Measurements from ENCODE around the gene ANO7. TPM values are rescaled to one million over a fixed set of nuclear protein-coding genes. Genes with fewer than 3 reads are reported as not detected.

Gene ANO7
- total RNA-seq, 4 donors from 2014 or later, result 0.10 to 0.62 (median 0.24) TPM

- peaks cover 0 to 48% of the 10 kb centered on the region in 2 donors for H3K36me3 ChIP-seq
- no peak for TF ChIP-seq POLR2A (IDR thresholded peaks at IDR 0.05)
- no peak for TF ChIP-seq CTCF (IDR thresholded peaks at IDR 0.05 in 4 of 5, conservative IDR thresholded peaks at IDR 0.05 in 1 of 5)
These were observed 37.1 kb downstream of the ANO7 start for GRCh38 chr2:241225545-241225944.

GRCh38 chr2:241225983-241226382, 37.5 kb downstream of the ANO7 start:
- H3K4me1 ChIP-seq, result no peaks in the 10 kb centered on the region
- H3K9me3 ChIP-seq, result no peaks in the 10 kb centered on the region
- no peaks in the 10 kb centered on the region for H3K27me3 ChIP-seq
- DNase-seq (no peak), ATAC-seq (no peak)
- intact Hi-C loops (cut with DNase I; ENCODE audit: low total_unique reads) (no loop called here), in situ Hi-C loops (cut with MboI; ENCODE audit: low sequenced_read_pairs in 4 of 4) (no loop called here)
- peaks cover 0 to 52% of the 10 kb centered on the region in 2 donors for H3K36me3 ChIP-seq
- no peak overlapping the region for H3K27ac ChIP-seq
- H3K4me3 ChIP-seq, result no peak overlapping the region
- no peak for TF ChIP-seq CTCF (IDR thresholded peaks at IDR 0.05 in 4 of 5, conservative IDR thresholded peaks at IDR 0.05 in 1 of 5)
- TF ChIP-seq POLR2A (IDR thresholded peaks at IDR 0.05), result no peak

More at GRCh38 chr2:241225545-241225944, 37.1 kb downstream of the ANO7 start:
- Histone ChIP-seq H3K27ac (no peak overlapping the region), H3K9me3 (no peaks in the 10 kb centered on the region), H3K27me3 (no peaks in the 10 kb centered on the region), H3K4me1 (no peaks in the 10 kb centered on the region), H3K4me3 (no peak overlapping the region)
- intact Hi-C loops (cut with DNase I; ENCODE audit: low total_unique reads), result no loop called here
- in situ Hi-C loops (cut with MboI; ENCODE audit: low sequenced_read_pairs in 4 of 4), result no loop called here
- DNase-seq (no peak), ATAC-seq (no peak)

- no peak for TF ChIP-seq POLR2A (IDR thresholded peaks at IDR 0.05)
- TF ChIP-seq CTCF (IDR thresholded peaks at IDR 0.05 in 4 of 5, conservative IDR thresholded peaks at IDR 0.05 in 1 of 5), result no peak
- Histone ChIP-seq H3K36me3 (peaks cover 0 to 62% of the 10 kb centered on the region in 2 donors), H3K27ac (no peak overlapping the region), H3K9me3 (no peaks in the 10 kb centered on the region), H3K27me3 (no peaks in the 10 kb centered on the region), H3K4me1 (no peaks in the 10 kb centered on the region), H3K4me3 (no peak overlapping the region)
- DNase-seq, result no peak
- ATAC-seq, result no peak
- intact Hi-C loops (cut with DNase I; ENCODE audit: low total_unique reads), result no loop called here
- in situ Hi-C loops (cut with MboI; ENCODE audit: low sequenced_read_pairs in 4 of 4), result no loop called here
These were observed 38.5 kb downstream of the ANO7 start for GRCh38 chr2:241226723-241227572.

- no peaks in the 10 kb centered on the region for H3K9me3 ChIP-seq
- no peaks in the 10 kb centered on the region for H3K27me3 ChIP-seq
- H3K36me3 ChIP-seq, result peaks cover 0 to 68% of the 10 kb centered on the region in 2 donors
- H3K4me3 ChIP-seq, result no peak overlapping the region
- no peak for ATAC-seq
- H3K27ac ChIP-seq, result no peak overlapping the region
- intact Hi-C loops (cut with DNase I; ENCODE audit: low total_unique reads) (no loop called here), in situ Hi-C loops (cut with MboI; ENCODE audit: low sequenced_read_pairs in 4 of 4) (no loop called here)
- TF ChIP-seq CTCF (IDR thresholded peaks at IDR 0.05 in 4 of 5, conservative IDR thresholded peaks at IDR 0.05 in 1 of 5) (no peak), POLR2A (IDR thresholded peaks at IDR 0.05) (no peak)
- no peak for DNase-seq
- no peaks in the 10 kb centered on the region for H3K4me1 ChIP-seq
These were observed 39.1 kb downstream of the ANO7 start for GRCh38 chr2:241227594-241227993.

Data from gastrocnemius medialis (tissue), 4 donors.